Liver (tissue), 9 donors: Measurements from ENCODE around the gene ANTXR2. TPM values are rescaled to one million over a fixed set of nuclear protein-coding genes. Genes with fewer than 3 reads are reported as not detected.

Experiments used
- DNase-seq: peaks from one replicate; pipeline ENCODE4 v3.0.0-alpha.2; 2017; ENCODE audit warnings: low spot score
- H3K27ac ChIP-seq, 2 donors: one replicate each; pipeline ENCODE4 v1.7.0; 2013; ENCODE audit warnings: inconsistent platforms in 2 of 2, low read length in 2 of 2, control low read depth in 1 of 2, low read depth in 1 of 2, mild to moderate bottlenecking in 1 of 2
- H3K27me3 ChIP-seq, 4 donors: one replicate each; pipeline versions ENCODE4 v1.6.1 to v1.7.0; 2013; ENCODE audit warnings: low read length in 3 of 4, inconsistent platforms in 1 of 4, mild to moderate bottlenecking in 1 of 4, moderate library complexity in 1 of 4; ENCODE audit not compliant: control insufficient read depth in 4 of 4, insufficient read depth in 4 of 4
- H3K36me3 ChIP-seq, 4 donors: one replicate each; pipeline versions ENCODE4 v1.6.1 to v1.7.0; 2013; ENCODE audit warnings: low read length in 3 of 4, mild to moderate bottlenecking in 3 of 4, low read depth in 1 of 4, moderate library complexity in 1 of 4; ENCODE audit not compliant: control insufficient read depth in 4 of 4, insufficient read depth in 3 of 4
- H3K4me1 ChIP-seq, 4 donors: one replicate each; pipeline versions ENCODE4 v1.6.1 to v1.7.0; 2013; ENCODE audit warnings: low read length in 3 of 4, mild to moderate bottlenecking in 3 of 4, moderate library complexity in 1 of 4; ENCODE audit not compliant: control insufficient read depth in 4 of 4, insufficient read depth in 4 of 4
- H3K4me3 ChIP-seq, 3 donors: one replicate each; pipeline versions ENCODE4 v1.6.1 to v1.7.0; 2013; ENCODE audit warnings: low read length in 3 of 3, control low read depth in 1 of 3, low read depth in 1 of 3, mild to moderate bottlenecking in 1 of 3
- H3K9ac ChIP-seq, 2 donors: one replicate each; pipeline ENCODE4 v1.7.0; 2013; ENCODE audit warnings: low read length in 2 of 2, mild to moderate bottlenecking in 2 of 2, moderate library complexity in 2 of 2, control low read depth in 1 of 2, low read depth in 1 of 2
- H3K9me3 ChIP-seq, 4 donors: one replicate each; pipeline versions ENCODE4 v1.6.1 to v1.7.0; 2013; ENCODE audit warnings: low read length in 3 of 4; ENCODE audit not compliant: control insufficient read depth in 4 of 4
- EGR1 ChIP-seq, 2 donors: IDR thresholded peaks; 2 replicates each; pipeline ENCODE4 v1.6.1; 2016 to 2018; ENCODE audit warnings: antibody characterized with exemption in 2 of 2, low read depth in 2 of 2
- FOXA1 ChIP-seq: IDR thresholded peaks from 2 replicates; pipeline ENCODE4 v1.6.1; 2016; ENCODE audit warnings: antibody characterized with exemption
- FOXA2 ChIP-seq: IDR thresholded peaks from 2 replicates; pipeline ENCODE4 v1.6.1; 2016; ENCODE audit warnings: antibody characterized with exemption
- GABPA ChIP-seq, 2 donors: IDR thresholded peaks in 1 of 2; conservative IDR thresholded peaks in 1 of 2; 2 replicates each; pipeline ENCODE4 v1.6.1; 2016; ENCODE audit warnings: antibody characterized with exemption in 2 of 2, mild to moderate bottlenecking in 1 of 2, moderate library complexity in 1 of 2
- HNF4A ChIP-seq, 2 donors: conservative IDR thresholded peaks; 2 replicates each; pipeline ENCODE4 v1.6.1; 2016; ENCODE audit warnings: antibody characterized with exemption in 2 of 2, mild to moderate bottlenecking in 2 of 2
- HNF4G ChIP-seq: IDR thresholded peaks from 2 replicates; pipeline ENCODE4 v1.6.1; 2016; ENCODE audit warnings: antibody characterized with exemption
- JUND ChIP-seq, 2 donors: IDR thresholded peaks; 2 replicates each; pipeline ENCODE4 v1.6.1; 2016; ENCODE audit warnings: antibody characterized with exemption in 2 of 2
- NR2F2 ChIP-seq: IDR thresholded peaks from 2 replicates; pipeline ENCODE4 v1.6.1; 2016; ENCODE audit warnings: antibody characterized with exemption
- RAD21 ChIP-seq, 2 donors: IDR thresholded peaks; 2 replicates each; pipeline ENCODE4 v1.6.1; 2016; ENCODE audit warnings: antibody characterized with exemption in 2 of 2, mild to moderate bottlenecking in 2 of 2
- RXRA ChIP-seq, 2 donors: IDR thresholded peaks; 2 replicates each; pipeline ENCODE4 v1.6.1; 2017 to 2018; ENCODE audit warnings: antibody characterized with exemption in 2 of 2, mild to moderate bottlenecking in 1 of 2
- SP1 ChIP-seq: IDR thresholded peaks from 2 replicates; pipeline ENCODE4 v1.6.1; 2018; ENCODE audit warnings: antibody characterized with exemption, mild to moderate bottlenecking
- YY1 ChIP-seq: IDR thresholded peaks from 2 replicates; pipeline ENCODE4 v1.6.1; 2016; ENCODE audit warnings: antibody characterized with exemption, mild to moderate bottlenecking
- WGBS: extraction: QIAGEN DNeasy Blood & Tissue Kit; methylation state at CpG from one replicate; pipeline ENCODE4 v1.1.7; 2013; 5-methylcytosine and 5-hydroxymethylcytosine counted together
- polyA plus RNA-seq, 2 donors: library from polyadenylated mRNA; stranded (reverse) in 1 of 2; unstranded in 1 of 2; fragments of 200-250 nt in 1 of 2; fragments of >200 nt in 1 of 2; fragmentation: Nextera tagmentation in 1 of 2; extraction: Ambion mirVana in 1 of 2; gene quantifications; one replicate each; pipeline versions ENCODE4 v1.2.1 to v1.2.3, GENCODE V29; 2013 to 2015
- total RNA-seq, 2 donors: library from RNA; depleted of rRNA; stranded (reverse); fragments of >200 nt; gene quantifications; one replicate each; pipeline ENCODE4 v1.2.3, GENCODE V29; 2014
- TF ChIP-seq, protein P1 (sequence below): IDR thresholded peaks from 2 replicates; pipeline ENCODE4 v1.6.1; 2016; ENCODE audit warnings: antibody characterized with exemption
- TF ChIP-seq, protein P2 (sequence below): IDR thresholded peaks from 2 replicates; pipeline ENCODE4 v1.6.1; 2016; ENCODE audit warnings: antibody characterized with exemption
- TF ChIP-seq, protein P3 (sequence below): IDR thresholded peaks from 2 replicates; pipeline ENCODE4 v1.6.1; 2016; ENCODE audit warnings: antibody characterized with exemption
- TF ChIP-seq, protein P4 (sequence below): IDR thresholded peaks from 2 replicates; pipeline ENCODE4 v1.6.1; 2016; ENCODE audit warnings: antibody characterized with exemption, mild to moderate bottlenecking
- donor health status: healthy.
- donor health status: healthy.
- donor health status: healthy.
- donor health status: healthy.
- donor health status: healthy.

The ANTXR2 gene
- total and polyA plus RNA-seq, 4 donors, result 16.1 to 30.5 (median 21.3) TPM

DNA sequence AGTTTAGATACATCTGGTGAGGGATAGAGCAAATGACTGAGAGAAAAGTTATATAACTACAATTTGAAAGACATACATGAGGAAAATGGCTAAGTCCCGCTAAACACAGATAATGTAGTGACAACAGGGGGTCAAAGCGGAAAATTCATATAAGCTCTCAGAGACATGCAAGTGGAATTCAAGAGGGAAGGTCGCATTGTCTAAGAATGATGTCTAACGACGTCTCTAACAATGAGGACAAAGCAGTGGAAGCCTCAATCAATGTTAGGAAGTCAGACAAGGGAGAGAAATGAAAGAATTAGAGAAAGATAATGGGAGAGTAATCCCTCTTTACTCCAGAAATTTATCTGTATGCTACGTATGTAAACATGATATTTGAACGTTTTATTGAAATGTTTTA is 113.4 kb downstream of the ANTXR2 start:
- no peaks in the 10 kb centered on the region for H3K4me1 ChIP-seq
- no peaks in the 10 kb centered on the region for H3K27me3 ChIP-seq
- no peak overlapping the region for H3K4me3 ChIP-seq
- 96% methylated on average over 7 of the region's 7 CpGs for WGBS
- no peak overlapping the region for H3K9ac ChIP-seq
- H3K9me3 ChIP-seq, result peaks cover 0 to under 1% (median under 1%) of the 10 kb centered on the region in 4 donors
- no peak overlapping the region for H3K27ac ChIP-seq
- TF ChIP-seq, protein P1, sequence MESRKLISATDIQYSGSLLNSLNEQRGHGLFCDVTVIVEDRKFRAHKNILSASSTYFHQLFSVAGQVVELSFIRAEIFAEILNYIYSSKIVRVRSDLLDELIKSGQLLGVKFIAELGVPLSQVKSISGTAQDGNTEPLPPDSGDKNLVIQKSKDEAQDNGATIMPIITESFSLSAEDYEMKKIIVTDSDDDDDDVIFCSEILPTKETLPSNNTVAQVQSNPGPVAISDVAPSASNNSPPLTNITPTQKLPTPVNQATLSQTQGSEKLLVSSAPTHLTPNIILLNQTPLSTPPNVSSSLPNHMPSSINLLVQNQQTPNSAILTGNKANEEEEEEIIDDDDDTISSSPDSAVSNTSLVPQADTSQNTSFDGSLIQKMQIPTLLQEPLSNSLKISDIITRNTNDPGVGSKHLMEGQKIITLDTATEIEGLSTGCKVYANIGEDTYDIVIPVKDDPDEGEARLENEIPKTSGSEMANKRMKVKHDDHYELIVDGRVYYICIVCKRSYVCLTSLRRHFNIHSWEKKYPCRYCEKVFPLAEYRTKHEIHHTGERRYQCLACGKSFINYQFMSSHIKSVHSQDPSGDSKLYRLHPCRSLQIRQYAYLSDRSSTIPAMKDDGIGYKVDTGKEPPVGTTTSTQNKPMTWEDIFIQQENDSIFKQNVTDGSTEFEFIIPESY, result no peak
- TF ChIP-seq, protein P2, sequence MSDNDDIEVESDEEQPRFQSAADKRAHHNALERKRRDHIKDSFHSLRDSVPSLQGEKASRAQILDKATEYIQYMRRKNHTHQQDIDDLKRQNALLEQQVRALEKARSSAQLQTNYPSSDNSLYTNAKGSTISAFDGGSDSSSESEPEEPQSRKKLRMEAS, result no peak
- TF ChIP-seq FOXA2, result no peak
- TF ChIP-seq, protein P3, sequence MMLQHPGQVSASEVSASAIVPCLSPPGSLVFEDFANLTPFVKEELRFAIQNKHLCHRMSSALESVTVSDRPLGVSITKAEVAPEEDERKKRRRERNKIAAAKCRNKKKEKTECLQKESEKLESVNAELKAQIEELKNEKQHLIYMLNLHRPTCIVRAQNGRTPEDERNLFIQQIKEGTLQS, result no peak
- DNase-seq, result no peak
- peaks cover 2 to 10% (median 7%) of the 10 kb centered on the region in 4 donors for H3K36me3 ChIP-seq

DNA sequence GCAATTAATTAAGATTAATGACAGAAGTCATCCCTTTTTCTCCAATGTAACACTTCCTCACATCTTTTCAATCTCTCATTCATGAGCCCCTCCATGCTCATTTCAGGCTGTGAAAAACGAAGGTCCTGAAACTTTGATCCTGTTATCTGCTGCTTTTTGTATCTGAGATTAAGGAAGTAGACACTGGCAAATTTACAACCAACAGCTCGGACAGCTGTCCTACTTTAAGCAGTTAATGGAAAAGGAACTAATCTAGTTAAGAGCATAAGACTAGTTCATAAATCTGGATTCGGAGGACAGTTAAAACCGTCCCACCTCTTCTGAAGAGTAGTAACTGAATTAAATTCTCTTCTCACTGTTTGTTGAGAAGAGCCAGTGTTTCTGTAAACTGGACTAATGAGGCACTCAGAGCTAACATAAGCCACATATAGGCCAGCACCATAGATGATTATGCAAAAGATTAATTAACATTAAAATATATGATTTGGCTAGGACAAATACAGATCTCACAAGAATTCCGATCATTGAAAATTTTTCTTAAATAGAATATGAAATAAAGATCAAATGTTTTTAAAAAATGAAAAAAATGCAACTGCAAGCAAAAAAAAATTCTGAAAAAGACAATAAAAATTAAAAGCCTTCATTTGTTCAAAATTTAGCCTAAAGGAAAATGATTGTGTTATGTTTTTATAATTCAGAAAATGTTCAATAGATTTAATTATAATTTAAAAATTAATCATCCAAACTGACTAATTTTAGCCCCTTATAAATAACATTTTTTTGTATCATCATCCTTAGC is 114.4 kb downstream of the ANTXR2 start:
- Histone ChIP-seq H3K27me3 (no peaks in the 10 kb centered on the region), H3K9me3 (no peaks in the 10 kb centered on the region), H3K27ac (no peak overlapping the region), H3K4me1 (no peaks in the 10 kb centered on the region), H3K36me3 (peaks cover 0 to 3% (median under 1%) of the 10 kb centered on the region in 4 donors), H3K9ac (no peak overlapping the region), H3K4me3 (no peak overlapping the region)
- 71% methylated on average over 5 of the region's 5 CpGs for WGBS
- TF ChIP-seq, protein P4, sequence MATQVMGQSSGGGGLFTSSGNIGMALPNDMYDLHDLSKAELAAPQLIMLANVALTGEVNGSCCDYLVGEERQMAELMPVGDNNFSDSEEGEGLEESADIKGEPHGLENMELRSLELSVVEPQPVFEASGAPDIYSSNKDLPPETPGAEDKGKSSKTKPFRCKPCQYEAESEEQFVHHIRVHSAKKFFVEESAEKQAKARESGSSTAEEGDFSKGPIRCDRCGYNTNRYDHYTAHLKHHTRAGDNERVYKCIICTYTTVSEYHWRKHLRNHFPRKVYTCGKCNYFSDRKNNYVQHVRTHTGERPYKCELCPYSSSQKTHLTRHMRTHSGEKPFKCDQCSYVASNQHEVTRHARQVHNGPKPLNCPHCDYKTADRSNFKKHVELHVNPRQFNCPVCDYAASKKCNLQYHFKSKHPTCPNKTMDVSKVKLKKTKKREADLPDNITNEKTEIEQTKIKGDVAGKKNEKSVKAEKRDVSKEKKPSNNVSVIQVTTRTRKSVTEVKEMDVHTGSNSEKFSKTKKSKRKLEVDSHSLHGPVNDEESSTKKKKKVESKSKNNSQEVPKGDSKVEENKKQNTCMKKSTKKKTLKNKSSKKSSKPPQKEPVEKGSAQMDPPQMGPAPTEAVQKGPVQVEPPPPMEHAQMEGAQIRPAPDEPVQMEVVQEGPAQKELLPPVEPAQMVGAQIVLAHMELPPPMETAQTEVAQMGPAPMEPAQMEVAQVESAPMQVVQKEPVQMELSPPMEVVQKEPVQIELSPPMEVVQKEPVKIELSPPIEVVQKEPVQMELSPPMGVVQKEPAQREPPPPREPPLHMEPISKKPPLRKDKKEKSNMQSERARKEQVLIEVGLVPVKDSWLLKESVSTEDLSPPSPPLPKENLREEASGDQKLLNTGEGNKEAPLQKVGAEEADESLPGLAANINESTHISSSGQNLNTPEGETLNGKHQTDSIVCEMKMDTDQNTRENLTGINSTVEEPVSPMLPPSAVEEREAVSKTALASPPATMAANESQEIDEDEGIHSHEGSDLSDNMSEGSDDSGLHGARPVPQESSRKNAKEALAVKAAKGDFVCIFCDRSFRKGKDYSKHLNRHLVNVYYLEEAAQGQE, result no peak
- TF ChIP-seq HNF4A (conservative IDR thresholded peaks at IDR 0.05), result no peak
- TF ChIP-seq, protein P3, result no peak
- TF ChIP-seq JUND (IDR thresholded peaks at IDR 0.05), result no peak
- no peak for TF ChIP-seq YY1
- TF ChIP-seq RAD21 (IDR thresholded peaks at IDR 0.05), result no peak
- TF ChIP-seq GABPA (IDR thresholded peaks at IDR 0.05 in 1 of 2, conservative IDR thresholded peaks at IDR 0.05 in 1 of 2), result no peak
- TF ChIP-seq HNF4G, result no peak
- no peak for TF ChIP-seq SP1
- TF ChIP-seq, protein P2, result no peak
- TF ChIP-seq EGR1 (IDR thresholded peaks at IDR 0.05; ENCODE audit: low read depth in 2 of 2), result no peak
- no peak for TF ChIP-seq FOXA2
- TF ChIP-seq NR2F2, result no peak
- no peak for TF ChIP-seq FOXA1
- no peak for TF ChIP-seq RXRA (IDR thresholded peaks at IDR 0.05)
- no peak for DNase-seq
